Measurements from ENCODE around the gene LDLRAD4.
"Not testable (repeated sequence)": the region's sequence is repeated elsewhere in the genome, so short reads cannot be mapped to it uniquely, and the experiment has no call there.

The LDLRAD4 gene

DNA sequence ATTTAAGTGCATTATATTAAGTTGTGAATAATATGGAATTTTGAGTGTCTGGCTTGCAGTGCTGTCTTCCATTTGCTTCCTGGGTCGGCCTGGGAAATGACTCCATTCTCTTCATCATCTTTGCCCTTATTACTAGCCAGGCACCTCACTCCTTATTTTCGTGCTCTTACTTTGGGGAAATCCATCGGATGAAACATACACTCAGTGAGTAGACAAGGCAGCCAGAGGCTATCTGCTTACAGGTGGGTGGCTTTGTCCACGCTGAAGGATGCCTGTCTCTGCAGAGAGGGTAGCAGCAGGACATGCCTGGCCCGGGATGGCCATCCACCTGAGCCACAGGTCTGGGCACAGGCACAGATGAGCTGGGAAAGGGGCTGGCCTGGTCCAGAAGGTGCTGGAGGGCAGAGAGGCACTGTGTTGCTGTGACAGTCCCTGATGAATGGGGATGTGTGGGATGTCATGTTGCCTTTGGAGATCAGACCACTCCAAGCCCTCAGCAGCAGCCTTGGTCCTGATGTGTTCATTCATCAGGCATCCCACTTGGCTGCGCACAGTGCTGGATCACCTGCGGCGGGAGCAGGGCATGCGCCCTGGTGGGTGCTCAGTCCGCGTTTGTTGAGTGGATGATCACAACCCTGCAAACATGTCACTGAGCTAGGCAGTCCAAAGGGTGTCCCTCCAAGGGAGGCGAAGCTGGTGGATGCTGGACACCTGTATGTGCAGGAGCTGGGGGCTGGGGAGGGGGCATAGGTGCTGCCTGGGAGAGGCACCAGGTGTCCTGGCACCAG is 236.0 kb downstream of the LDLRAD4 start:
- no peak for DNase-seq

DNA sequence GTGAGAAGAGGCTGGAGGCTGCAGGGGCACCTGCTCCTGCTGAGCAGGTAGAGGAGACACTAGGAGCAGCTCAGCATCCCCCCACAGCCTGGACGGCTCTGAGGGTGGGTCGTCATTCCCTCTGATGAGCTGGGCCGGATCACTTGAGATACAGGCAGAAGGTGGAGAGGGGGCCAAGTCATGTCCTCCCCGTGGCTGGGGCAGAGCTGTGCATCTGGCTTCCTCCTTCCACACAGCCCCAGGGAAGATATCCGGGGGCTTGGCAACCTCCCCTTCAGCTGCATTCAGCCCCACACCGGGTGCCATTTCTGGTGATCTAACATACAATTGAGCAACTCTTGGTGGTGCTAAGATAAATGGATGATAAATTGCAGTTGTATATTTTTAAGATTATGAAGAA is 236.9 kb downstream of the LDLRAD4 start:
- no peak for DNase-seq

DNA sequence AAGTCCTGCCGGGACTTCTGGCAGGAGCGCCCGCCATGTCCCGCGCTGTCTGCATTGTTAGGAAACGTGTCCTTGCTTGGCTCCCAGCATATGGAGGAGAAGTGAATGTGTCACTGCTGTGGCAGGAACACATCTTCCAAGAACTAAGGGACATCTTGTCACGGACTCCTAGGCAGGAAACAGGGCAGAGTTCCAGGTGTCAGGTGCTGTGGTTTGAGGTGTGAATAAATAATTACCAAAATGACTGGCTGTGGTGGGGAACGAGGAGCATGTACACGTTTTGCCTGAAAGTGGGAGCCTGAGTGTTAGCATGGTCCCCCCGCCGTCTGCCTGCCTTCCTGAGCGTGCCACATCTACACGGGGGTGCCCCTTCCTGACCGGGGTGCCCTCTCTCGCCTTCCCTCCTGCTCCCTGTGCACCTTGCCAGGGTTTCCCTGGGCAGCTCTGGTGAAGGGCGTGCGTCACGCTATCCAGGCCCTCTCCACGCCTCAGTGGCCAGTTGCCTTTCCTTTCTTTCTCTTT is 237.5 kb downstream of the LDLRAD4 start:
- no peak for DNase-seq

DNA sequence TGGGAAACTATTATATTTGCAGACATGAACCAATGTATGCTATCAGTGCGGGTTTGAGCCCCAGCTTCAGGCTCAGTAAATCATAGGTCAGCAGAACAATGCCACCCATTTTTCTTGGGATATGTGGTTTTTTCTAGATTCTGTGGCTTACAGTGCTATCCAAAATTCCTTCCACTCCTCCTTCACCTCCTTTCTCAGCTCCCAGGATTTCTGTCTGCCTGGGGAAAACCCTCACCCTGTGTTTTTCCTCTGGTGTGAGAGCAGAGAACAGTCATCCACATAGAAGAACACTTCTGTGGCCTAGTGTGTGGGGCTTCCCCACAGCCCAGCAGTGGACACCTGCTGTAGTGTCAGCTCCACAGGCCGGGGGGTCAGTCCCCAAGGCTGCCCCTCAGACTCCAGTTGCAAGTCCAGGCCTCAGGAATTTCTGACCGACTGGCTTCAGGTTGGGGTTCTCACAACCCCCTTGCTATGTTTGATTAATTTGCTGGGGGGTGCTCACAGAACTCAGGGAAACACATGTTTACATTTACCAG is 238.2 kb downstream of the LDLRAD4 start:
- DNase-seq = no peak

DNA sequence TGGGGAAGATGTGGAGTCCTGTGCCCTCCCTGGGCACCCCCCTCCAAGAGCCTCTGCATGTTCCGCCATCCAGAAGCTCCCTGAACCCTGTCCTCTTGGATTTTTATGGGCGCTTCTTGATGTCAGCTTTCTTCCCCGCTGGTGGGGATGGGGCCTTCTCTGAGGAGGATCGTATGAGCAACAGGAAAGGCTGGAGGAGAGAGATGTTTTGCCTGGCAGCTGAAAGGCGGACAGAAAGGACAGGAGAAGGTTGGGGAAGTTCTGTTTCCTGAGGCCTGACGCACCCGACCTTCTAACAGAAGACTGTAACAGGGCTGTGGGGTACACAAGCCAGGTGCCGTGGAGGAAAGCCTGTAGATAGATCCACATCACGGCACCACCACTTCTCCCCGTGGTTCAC is 238.8 kb downstream of the LDLRAD4 start:
- no peak for DNase-seq

DNA sequence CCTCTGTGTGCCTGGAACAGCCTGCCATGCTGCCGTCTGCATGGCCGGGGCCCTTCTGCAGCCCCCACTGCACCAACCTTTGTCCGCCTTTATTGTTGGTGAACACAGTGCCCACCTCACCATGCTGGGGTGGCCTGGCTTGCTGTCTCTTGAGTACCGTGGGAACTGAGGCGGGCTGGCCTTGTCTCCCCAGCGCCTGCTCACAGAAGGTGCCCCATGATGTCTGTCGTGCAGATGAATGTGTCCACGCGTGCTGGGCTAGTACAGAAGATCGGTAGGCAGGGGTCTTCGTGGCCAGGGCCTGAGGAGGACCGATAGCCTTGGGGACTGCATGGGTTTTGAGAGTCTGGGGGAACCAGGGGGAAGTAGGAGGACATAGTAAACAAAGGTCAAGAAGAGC is 242.4 kb downstream of the LDLRAD4 start:
- DNase-seq = no peak

DNA sequence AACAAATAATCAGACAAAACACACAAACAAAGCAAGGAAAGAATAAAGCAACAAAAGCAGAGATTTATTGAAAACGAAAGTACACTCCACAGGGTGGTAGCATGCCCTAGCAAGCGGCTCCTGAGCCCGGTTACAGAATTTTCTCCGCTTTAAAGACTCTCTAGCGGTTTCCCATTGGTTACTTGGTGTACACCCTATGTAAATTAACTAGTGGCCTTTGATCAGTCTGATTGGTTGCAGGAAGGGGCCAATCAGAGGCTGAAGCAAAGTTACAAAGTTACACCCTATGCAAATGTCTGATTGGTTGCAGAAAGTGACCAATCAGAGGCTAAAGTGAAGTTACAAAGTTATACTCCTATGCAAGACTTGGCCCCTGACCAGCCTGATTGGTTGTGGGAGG is 242.9 kb downstream of the LDLRAD4 start:
- no peak for DNase-seq

DNA sequence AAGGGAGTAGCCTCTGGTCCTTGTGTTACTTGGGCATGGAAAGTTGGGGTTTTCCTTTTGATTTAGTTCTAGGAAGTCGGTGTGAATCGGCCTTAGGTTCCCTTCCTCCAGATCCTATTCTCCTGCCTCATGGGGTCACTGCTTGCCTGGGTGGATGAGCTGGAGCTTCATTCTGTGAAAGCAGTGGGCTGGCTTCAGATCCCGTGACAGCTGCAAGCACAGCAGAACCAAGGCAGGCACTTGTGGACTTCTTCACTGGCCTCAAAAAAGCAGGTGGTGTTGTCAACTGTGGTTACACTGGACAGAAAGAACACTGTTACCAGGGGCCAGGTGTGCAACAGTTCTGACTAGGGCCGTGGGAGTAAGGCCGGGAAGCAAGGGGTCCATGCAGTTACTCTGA is 243.4 kb downstream of the LDLRAD4 start:
- DNase-seq = no peak

DNA sequence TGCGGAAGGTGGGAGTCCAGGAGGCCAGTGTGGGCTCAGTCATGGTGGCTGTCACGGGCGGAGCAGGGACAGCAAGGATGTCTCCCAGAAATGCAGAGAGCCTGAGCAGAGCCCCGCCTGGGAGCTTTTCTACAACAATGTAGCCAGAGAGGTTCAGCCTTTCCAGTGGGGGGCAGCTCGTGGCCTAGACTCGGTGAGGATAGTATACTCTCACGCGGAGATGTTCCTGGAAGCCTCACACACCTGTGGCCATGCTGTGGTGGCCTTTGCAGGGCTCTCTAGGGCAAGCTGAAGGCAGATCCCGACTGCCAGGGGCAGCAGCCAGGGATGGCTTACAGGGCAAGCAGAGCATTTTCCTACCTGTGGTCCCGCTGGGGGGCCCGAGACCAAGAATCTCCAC is 244.1 kb downstream of the LDLRAD4 start:
- no peak for DNase-seq

DNA sequence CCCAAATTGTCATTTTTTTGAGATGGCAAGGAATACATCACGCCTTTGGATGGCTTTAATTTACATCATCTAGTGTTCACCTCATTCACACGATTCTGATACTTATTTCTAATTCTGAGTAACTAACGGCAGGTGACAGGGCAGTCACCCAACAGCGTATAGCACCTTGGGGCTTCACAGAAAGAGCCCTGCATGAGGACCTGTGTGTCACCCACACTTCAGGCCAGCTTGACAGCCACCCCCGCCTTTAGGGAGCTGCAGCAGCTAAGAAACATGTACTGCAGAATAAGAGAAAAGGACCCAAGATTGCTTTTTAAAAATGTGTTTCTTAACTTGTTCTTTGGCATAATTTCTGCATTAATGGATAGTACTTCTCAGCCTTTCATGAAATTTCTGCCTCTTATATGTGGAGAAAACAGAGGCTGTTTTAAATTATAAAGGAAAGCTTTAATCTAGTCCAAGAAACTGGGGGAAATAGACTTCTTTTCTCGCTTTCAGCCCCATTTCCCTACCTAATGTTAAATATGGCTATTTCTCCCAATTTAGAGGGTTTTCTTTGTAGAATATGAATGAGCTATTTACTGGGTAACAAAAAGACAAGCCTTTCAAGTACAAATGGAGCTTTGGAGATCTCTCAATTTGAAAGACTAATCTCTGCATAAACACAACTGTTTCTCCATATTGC is 245.1 kb downstream of the LDLRAD4 start:
- DNase-seq = no peak

DNA sequence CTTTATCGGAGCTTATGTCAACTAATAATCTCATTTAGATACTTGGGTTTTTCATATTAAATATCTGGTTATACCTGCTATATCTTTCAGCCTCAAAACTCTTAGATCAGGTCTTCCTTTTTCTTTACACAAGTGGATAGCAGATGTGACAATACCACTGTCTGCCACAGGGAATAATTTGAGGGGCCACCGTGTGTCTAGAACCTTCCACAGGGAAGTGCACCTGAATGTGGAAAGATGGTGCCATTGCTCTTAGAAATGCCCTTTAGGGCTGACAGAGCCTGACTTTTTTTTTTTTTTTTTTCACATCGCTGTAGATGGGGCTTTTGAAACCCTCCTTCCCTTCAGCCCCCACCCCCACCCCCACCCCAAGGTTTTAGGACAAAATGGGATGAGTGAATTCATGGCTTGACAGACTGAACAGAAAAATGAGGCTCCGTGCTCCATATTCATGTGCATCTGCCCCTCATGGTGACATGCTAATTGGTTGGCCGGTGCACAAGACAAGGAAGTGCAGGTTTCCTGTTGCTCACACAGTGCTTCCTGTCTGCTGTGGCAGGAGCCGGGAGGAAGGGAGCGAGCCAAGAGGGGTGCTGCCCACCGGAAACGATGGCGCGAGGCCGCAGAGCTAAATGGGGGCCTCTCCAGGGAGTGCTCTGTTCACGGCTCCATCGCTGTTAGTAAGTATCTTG is 246.0 kb downstream of the LDLRAD4 start:
- DNase-seq = no peak

DNA sequence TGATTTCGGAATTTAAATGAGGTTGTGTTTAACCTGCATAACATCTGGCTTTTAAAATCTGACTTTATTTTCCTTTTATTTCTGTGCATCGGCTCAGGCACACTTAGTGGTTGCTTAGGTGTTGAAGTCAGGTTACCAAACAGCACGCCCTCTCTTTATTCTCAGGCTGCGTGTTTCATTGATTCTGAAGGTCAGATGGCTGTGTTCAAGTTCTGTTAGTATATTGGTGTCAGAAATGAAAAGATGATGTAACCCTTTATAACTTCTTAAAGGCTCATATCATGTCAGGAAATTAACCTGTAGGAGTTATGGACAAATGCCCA is 246.5 kb downstream of the LDLRAD4 start:
- DNase-seq = no peak

DNA sequence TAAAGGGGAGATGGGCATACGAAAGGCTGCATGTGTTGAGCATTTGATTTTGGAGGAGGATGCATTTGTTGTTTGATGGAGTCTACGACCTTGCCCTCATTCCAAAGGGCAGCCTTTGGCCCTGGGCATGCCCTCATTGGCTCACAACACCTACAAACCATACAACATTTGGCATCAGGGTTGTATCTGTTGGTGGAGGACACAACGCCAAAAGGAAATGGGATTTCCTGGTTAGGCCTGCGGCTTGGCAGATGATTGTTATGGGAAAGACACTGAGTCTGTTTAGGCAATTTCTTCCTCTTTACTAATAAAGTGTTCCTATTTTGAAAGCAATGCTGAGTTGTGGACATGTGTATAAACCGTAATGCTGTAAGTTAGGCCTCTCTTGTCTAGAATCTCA is 246.9 kb downstream of the LDLRAD4 start:
- DNase-seq = no peak

DNA sequence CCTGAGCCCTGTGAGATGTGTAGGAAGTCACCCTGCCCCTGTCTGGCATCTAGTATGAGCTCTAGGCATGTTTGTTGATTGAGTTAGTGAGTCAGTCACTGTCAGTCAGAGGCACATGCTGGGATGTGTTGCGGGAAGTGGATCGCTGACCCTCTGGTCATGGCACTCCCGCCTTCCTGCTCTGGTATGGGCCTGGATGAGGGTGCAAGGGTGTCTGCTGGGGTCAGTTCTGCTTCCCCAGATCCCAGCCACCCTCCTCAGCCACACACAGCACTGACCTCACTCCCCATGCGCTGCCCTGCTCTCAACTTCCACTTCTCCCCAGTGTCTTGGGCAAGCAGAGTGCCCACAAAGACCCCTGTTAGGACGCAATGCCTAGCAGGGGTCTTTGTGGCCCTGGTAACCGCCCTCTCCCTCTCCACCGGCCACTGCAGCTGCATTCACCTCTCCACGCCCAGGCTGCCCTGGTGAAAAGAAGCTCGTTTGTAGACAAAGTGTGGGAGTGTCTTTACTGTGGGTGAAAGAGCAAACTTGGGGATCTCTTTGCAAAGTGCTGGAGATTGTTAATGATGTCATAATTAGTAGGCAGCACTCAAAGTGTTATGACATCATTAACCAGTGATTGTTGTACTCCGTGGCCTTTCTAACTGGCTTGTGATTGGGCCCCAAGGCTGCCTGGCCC is 252.1 kb downstream of the LDLRAD4 start:
- DNase-seq = no peak

DNA sequence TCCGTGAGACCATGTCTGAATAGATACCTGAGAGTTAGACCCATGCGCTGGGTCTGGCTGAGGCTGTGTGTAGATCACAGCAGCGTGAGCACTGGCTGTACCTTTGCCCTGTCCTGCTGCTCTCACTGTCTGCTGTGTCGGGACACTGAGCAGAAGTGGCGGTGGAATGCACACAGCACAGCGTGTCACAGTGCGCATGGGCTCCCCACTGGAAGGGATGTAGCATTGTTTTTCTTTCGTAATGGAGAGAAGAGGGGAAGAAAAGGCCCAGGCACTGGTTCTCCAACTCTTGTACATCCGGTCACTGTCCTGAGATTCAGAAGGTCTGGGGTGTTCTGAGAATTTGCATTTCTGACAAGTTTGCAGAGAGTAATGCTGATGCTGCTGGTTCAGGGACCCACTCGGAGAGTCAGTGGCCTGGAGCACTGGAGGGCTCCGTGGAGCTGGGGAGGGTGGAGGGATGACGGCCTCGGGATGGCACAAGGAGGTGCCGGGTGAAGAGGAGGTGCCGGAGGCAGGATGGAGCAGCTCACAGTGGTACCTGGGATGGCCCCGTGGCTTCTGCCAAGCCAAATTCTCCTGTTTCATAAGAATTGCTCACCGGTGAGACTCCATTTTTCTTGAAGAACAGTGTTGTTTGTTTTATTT is 252.8 kb downstream of the LDLRAD4 start:
- no peak for DNase-seq

DNA sequence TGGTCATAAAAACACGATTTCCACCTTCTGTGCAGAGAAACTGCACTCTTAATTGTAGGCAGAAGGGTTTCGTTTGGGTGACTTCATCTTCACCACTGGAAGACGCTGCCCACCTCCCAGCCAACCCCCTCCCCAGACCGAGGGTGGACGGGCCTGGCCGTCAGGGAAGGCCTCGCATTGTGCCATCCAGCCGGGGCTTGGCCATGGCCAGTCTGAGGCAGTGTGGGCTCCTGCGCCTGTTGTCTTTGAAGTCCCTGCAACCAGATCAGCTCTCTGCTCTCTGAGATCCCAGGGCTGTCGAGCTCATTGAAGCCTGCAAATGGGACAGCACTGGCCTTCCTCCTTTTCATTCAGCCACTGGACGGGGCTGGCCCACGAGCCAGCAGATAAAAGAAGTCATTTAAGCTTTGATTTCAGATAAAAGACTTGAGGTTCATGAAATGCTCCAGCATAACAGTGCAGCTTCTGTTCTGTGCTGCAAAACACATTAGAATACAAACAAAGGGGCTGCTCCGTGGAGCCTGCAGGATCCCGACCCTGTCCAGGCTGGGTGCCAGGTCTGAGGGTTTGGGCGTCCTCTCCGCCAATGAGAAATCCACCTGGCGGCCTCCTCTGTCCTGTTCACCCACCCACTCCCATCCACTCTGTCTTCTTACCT is 253.5 kb downstream of the LDLRAD4 start:
- no peak for DNase-seq

DNA sequence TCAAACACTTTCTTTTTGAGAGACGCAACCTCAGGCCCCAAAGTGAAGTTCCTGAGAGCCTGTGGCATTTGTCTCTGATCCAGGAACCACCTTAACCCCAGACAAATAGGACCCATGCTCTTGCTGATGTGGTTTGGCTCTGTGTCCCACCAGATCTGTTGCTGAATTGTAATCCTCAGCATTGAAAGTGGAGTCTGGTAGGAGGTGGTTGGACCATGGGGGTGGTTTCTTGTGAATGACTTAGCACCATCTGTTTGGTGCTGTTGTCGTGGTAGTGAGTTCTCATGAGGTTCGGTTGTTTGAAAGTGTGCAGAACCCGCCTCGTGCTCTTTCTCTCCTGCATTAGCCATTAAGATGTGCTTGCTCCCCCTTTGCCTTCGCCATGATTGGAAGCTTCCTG is 255.2 kb downstream of the LDLRAD4 start:
- no peak for DNase-seq

DNA sequence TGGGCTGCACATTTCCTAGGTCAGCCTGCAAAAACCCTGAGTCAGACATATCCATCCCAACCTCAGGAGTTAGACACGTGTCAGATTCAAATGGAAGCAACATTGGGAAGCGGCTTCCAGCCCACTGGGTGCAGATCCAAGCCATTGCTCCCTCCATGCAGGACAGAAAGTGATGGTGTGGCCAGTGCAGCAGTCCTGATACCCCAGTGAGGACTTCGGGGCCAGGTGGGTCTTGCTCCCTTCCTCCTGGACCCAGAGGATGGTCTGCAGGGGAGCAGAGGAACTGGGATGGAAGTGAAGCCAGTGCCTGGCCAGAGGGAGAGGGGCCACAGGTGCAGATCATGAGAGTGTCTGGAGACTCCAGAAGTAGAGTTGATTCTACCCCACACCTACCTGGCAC is 255.8 kb downstream of the LDLRAD4 start:
- DNase-seq = no peak

DNA sequence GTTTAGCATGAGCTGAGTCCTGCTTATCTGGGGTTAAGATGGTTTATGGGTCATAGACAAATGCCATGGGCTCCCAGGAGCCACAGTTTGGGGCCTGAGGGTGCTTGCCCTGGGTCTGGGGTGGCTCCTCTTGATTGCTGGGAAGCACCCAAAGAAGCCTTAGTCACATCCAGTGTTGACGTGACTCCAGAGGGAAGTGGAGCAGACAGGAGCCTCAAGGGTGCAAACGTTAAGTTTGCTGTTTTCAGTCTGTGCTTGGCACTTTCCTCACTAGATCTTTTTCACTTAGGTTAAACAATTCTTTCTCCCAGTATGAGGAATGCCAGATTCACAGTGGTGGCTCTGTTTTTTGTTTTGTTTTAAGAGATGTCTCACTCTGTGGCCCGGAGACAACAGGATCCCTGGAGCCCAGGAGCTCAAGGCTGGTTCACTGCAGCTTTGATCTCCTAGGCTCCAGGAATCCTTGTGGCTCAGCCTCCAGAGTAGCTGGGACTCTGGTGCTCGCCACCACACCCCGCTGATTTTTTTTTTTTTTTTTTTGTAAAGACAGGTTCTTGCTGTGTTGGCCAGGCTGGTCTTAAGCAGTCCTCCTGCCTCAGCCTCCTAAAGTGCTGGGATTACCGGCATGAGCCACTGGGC is 256.5 kb downstream of the LDLRAD4 start:
- no peak for DNase-seq

DNA sequence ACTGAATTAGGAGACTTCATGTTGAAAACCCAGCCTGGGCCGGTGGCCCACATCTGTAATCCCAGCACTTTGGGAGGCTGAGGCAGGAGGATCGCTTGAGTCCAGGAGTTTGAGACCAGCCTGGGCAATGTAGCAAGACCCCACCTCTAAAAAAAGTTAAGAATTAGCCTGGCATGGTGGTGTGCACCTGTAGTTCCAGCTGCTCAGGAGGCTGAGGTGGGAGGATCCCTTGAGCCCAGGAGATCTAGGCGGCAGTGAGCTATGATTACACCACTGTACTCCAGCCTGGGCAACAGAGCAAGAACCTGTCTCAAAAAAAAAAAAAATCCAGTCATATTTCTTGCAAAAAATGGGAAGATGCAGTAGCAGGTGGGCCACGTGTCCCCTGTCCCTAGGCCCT is 257.8 kb downstream of the LDLRAD4 start:
- DNase-seq = not testable (repeated sequence)

DNA sequence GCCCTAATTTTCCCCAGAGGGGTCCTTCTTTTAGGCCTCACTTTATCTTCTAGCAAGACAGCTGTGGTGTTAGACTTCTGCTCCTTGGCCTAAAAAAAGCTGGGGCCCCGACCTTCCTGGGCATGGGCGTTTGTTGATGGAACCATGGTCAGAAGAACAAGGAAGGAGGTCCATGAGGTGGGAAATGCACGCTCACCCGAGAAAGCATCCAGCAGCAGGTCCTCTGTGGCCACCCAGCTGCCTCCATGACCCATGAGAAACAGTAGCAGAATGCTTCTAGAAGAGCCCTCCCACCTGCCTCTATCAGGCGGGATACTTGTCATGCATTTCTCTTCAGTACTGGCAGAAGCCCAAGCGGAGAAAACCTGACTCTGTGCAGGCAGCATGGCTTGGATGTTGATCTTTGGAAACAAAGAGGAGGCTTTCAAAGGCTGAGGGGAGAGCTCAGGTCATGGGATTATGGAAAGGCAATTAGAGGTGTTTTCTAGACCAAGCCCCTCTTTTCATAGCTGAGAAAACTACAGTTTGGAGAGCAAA is 258.7 kb downstream of the LDLRAD4 start:
- DNase-seq = no peak
